K562 (cell line): ENCODE data around the gene MAN1A1. TPM values are rescaled to one million over a fixed set of nuclear protein-coding genes. Genes with fewer than 3 reads are reported as not detected.

Experiments used
- ETS2 ChIP-seq: IDR thresholded peaks from 2 replicates; pipeline ENCODE4 v1.6.1; 2016; ENCODE audit warnings: borderline replicate concordance, missing genetic modification characterization, mild to moderate bottlenecking, moderate library complexity, missing compliant biosample characterization; ENCODE audit not compliant: poor library complexity, severe bottlenecking
- ZNF445 ChIP-seq: fragments of 250-450 bp; sonication (Bioruptor Pico); IDR thresholded peaks from 2 replicates; pipeline ENCODE4 v1.4.0; 2020; ENCODE audit warnings: low read depth, mild to moderate bottlenecking, moderate library complexity
- polyA plus RNA-seq, 8 experiments: library from polyadenylated mRNA; depleted of rRNA in 4 of 8; stranded (reverse) in 5 of 8; unstranded in 3 of 8; fragments of >200 nt; fragmentation: Nextera tagmentation in 2 of 8; fragmentation: Illumina TruSeq in 1 of 8; extraction: Ambion mirVana in 2 of 8; extraction: Trizol in 1 of 8; gene quantifications; 2 replicates each; pipeline versions ENCODE4 v1.2.1 to v1.2.3, GENCODE V29; 2011 to 2014; ENCODE audit warnings: inconsistent platforms in 1 of 8, missing spikeins in 1 of 8
- total RNA-seq, 7 experiments: library from RNA; depleted of rRNA in 6 of 7; stranded (reverse); fragments of >200 nt in 6 of 7; fragmentation: Illumina TruSeq in 2 of 7; extraction: Trizol in 2 of 7; gene quantifications; 2 replicates each; pipeline versions ENCODE4 v1.2.1 to v1.2.3, GENCODE V29; 2011 to 2021; ENCODE audit warnings: low replicate concordance in 1 of 7
- TF ChIP-seq, protein P1 (sequence below), 2 experiments: fragments of 450-650 bp; IDR thresholded peaks; 2 replicates each; pipeline ENCODE4 v1.6.1; 2018; ENCODE audit warnings: mild to moderate bottlenecking in 2 of 2, low read depth in 1 of 2; ENCODE audit not compliant: partially characterized antibody in 2 of 2
- TF ChIP-seq, protein P2 (sequence below): sonication (generic); formaldehyde crosslinking; IDR thresholded peaks from 2 replicates; pipeline ENCODE4 v1.9.0; 2022; ENCODE audit warnings: mild to moderate bottlenecking, missing genetic modification reagents

MAN1A1 gene
- total and polyA plus RNA-seq, 9 of the 15 experiments (the other 6 are each of a cell fraction or from before 2014, with no cell fraction given), result 24.5 to 78.4 (median 59.7) TPM

DNA sequence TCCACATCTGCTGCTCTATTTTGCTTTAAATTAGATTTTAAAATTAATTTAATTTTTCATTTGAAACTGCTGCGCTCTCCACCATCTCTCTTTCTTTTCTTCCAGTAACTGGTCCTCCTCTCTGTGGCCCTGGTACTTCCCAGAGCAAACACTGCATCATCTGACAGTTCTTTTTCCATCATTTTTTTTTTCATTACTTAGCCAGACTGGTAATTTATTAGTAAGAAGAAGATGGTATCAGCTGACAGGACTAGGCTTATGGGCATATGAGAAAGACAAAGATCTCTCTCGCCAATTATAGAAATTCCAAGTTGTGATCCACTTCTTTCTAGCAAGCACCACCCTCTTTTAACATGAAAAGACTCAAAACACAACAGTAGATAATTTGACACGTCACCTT lies 197.4 kb downstream of the MAN1A1 start (continued):
- no peak for TF ChIP-seq ZNF445 (CRISPR knock-in tag)
- no peak for TF ChIP-seq ETS2
- TF ChIP-seq, protein P1, sequence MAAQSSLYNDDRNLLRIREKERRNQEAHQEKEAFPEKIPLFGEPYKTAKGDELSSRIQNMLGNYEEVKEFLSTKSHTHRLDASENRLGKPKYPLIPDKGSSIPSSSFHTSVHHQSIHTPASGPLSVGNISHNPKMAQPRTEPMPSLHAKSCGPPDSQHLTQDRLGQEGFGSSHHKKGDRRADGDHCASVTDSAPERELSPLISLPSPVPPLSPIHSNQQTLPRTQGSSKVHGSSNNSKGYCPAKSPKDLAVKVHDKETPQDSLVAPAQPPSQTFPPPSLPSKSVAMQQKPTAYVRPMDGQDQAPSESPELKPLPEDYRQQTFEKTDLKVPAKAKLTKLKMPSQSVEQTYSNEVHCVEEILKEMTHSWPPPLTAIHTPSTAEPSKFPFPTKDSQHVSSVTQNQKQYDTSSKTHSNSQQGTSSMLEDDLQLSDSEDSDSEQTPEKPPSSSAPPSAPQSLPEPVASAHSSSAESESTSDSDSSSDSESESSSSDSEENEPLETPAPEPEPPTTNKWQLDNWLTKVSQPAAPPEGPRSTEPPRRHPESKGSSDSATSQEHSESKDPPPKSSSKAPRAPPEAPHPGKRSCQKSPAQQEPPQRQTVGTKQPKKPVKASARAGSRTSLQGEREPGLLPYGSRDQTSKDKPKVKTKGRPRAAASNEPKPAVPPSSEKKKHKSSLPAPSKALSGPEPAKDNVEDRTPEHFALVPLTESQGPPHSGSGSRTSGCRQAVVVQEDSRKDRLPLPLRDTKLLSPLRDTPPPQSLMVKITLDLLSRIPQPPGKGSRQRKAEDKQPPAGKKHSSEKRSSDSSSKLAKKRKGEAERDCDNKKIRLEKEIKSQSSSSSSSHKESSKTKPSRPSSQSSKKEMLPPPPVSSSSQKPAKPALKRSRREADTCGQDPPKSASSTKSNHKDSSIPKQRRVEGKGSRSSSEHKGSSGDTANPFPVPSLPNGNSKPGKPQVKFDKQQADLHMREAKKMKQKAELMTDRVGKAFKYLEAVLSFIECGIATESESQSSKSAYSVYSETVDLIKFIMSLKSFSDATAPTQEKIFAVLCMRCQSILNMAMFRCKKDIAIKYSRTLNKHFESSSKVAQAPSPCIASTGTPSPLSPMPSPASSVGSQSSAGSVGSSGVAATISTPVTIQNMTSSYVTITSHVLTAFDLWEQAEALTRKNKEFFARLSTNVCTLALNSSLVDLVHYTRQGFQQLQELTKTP (IDR thresholded peaks at IDR 0.05; ENCODE audit: low read depth in 1 of 2, partially characterized antibody in 2 of 2), result no peak
- TF ChIP-seq, protein P2, sequence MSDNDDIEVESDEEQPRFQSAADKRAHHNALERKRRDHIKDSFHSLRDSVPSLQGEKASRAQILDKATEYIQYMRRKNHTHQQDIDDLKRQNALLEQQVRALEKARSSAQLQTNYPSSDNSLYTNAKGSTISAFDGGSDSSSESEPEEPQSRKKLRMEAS (CRISPR knock-in tag), result no peak
- TF ChIP-seq, all 486 proteins: peak for 0
